HuH-7 (cell line): ENCODE measurements around the gene RASSF1.
A peak's percentile ranks its signal among the peaks of the same experiment; 100 is the strongest.
"Not testable (repeated sequence)": the region's sequence is repeated elsewhere in the genome, so short reads cannot be mapped to it uniquely, and the experiment has no call there.

Experiments used
- DNase-seq: peaks from one replicate; pipeline ENCODE4 v3.0.0; 2011; ENCODE audit warnings: low spot score

The RASSF1 gene

GRCh38 chr3:50323614-50324199 is 16.9 kb downstream of the RASSF1 start:
- no peak for DNase-seq

GRCh38 chr3:50323092-50323600 is 17.5 kb downstream of the RASSF1 start:
- DNase-seq, result no peak

GRCh38 chr3:50322386-50323091 is 18.1 kb downstream of the RASSF1 start, which contains the start of gene HYAL2:
TSS of gene HYAL2 (minus strand) at chr3:50322745. CDS start at chr3:50320489, 2,256 bp downstream.
- DNase-seq, result no peak

GRCh38 chr3:50322115-50322385 is 18.6 kb downstream of the RASSF1 start:
- no peak for DNase-seq

GRCh38 chr3:50321336-50322114 is 19.1 kb downstream of the RASSF1 start:
- peak; percentile 91 for DNase-seq

GRCh38 chr3:50320853-50321335 is 19.7 kb downstream of the RASSF1 start:
- DNase-seq, result peak; percentile 77

GRCh38 chr3:50319894-50320625 is 20.6 kb downstream of the RASSF1 start:
- no peak for DNase-seq

- no peak for DNase-seq
These were observed 21.3 kb downstream of the RASSF1 start for GRCh38 chr3:50319181-50319893.

GRCh38 chr3:50318615-50319014 is 22.0 kb downstream of the RASSF1 start:
- no peak for DNase-seq

GRCh38 chr3:50318163-50318562 is 22.5 kb downstream of the RASSF1 start:
- DNase-seq, result no peak

- DNase-seq, result no peak
These were observed 23.3 kb downstream of the RASSF1 start for GRCh38 chr3:50317300-50317699.

- DNase-seq, result no peak
These were observed 23.9 kb downstream of the RASSF1 start for GRCh38 chr3:50316657-50317242.

GRCh38 chr3:50314816-50315215 is 25.8 kb downstream of the RASSF1 start:
- DNase-seq, result no peak

- no peak for DNase-seq
These were observed 26.3 kb downstream of the RASSF1 start for GRCh38 chr3:50314342-50314741.

GRCh38 chr3:50312041-50312440 is 28.6 kb downstream of the RASSF1 start:
- DNase-seq, result not testable (repeated sequence)

GRCh38 chr3:50304601-50305000 is 36.0 kb downstream of the RASSF1 start:
- no peak for DNase-seq

GRCh38 chr3:50303013-50303815 is 37.4 kb downstream of the RASSF1 start, which contains the start of gene HYAL1:
TSS of gene HYAL1 (minus strand) at chr3:50303574. CDS start at chr3:50302956, 618 bp downstream.
- DNase-seq, result no peak

- DNase-seq, result no peak
These were observed 38.3 kb downstream of the RASSF1 start for GRCh38 chr3:50302095-50303012.

GRCh38 chr3:50300681-50301254 is 39.9 kb downstream of the RASSF1 start:
- DNase-seq, result no peak
